M059J (cell line): ENCODE measurements around the gene PITPNC1. TPM values are rescaled to one million over a fixed set of nuclear protein-coding genes. Genes with fewer than 3 reads are reported as not detected.
"Not testable (repeated sequence)": the region's sequence is repeated elsewhere in the genome, so short reads cannot be mapped to it uniquely, and the experiment has no call there.

ENCODE experiments used
- DNase-seq: peaks from one replicate; pipeline ENCODE4 v3.0.0-alpha.2; 2012; ENCODE audit warnings: low read depth
- total RNA-seq: library from RNA; depleted of rRNA; stranded (reverse); fragments of >200 nt; shearing (Covaris generic); gene quantifications from 2 replicates; pipeline ENCODE4 v1.2.3, GENCODE V29; 2014

Gene PITPNC1
- total RNA-seq, 1 experiment from 2014 or later = 4.0 TPM

DNA sequence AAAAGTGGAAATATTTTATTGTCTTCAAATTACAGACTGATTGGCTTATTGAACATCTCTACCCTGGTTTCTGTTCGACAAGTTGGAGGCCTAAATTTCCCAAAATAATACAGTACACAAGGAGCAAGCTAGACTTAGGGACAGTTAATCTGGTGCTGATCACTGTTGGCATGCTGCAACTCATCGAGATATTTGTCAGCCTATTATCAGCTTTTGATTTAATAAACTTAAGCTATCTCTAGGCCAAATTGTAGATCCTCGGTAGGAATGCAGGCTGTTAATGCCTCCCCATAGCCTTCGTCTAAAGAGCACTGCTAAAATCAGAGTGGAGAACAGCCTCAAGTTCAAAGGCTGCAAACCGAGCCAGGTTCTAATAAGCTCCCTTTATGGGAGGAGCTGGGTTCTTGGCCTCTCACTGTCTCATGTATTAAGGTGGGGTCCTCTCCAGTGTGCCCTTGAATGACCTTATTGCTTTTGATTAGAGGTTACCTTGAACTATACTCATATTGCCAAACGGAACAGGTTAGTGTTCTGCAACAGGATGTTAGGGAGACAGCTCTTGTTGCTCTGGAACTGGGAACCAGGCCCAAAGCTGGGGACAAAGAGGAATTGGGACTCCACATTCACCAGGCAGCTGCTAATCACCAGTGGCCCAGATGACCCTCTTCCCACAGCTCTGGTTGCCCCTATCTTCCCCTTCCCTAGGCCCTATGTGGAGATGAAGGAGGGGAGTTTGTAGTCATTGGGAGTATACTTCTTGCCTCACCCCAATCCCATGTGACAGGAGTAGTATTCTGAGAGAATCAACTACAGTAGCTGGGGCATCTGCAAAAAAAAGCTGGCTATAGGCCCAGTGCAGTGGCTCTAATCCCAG is 271.2 kb downstream of the PITPNC1 start:
- no peak for DNase-seq

DNA sequence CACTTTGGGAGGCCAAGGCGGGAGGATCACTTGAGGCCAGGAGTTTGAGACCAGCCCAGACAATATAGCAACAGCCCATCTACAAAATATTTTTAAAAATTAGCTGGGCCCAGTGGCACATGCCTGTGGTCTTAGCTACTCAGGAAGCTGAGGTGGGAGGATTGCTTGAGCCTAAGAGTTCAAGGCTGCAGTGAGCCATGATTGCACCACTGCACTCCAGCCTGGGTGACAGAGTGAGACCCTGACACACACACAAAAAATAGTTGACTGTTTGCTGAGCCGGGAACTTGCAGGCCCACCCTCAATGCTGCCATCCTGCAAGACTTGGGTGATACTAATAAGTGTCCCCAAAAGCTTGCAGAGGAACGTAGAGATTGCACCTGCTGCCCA is 271.8 kb downstream of the PITPNC1 start:
- DNase-seq = not testable (repeated sequence)

DNA sequence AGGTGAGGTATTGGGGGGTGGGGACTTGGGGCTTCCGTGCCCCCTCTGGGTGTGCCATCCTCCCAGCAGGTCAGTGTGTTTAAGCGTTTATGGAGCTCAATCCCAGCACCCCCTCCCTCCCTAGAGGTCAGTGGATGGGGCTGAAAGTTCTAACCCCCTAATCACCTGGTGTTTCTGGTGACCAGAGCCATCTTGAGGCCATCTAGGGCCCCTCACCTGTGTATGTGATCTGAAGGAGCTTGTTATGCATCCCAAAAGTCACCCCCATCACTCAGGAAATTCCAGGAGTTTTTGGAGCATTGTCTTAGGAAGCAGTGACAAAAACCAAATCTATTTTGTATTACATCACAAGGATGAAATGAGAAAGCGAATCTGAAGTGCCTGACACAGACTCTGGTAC is 272.8 kb downstream of the PITPNC1 start:
- DNase-seq = no peak

DNA sequence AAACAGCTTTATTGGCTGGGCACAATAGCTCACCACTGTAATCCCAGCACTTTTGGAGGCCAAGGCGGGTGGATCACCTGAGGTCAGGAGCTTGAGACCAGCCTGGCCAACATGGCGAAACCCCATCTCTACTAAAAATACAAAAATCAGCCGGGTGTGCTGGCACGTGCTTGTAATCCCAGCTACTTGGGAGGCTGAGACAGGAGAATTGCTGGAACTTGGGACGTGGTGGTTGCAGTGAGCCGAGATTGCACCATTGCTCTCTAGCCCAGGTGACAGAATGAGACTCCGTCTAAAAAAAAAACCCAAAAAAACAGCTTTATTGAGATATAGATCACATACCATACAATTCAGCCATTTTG is 274.1 kb downstream of the PITPNC1 start:
- not testable (repeated sequence) for DNase-seq

DNA sequence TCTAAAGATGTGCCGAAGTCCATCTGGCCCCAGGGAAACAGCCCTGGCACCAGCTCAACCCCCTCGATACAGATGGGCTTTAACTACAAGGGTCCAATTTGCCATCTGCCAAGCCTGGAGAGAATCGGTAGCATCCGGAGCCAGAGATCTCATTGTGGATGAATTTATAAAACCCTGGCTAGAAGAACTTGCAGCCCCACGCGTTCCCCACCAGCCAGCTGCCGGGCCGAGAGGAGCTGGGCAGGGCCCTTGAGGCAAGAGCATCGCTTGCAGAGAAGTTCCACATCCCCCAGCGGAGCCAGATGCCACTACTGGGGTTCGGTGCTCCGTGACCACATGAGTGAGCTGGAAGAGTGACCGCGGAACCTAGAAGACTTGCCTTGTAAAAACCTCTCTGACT is 275.4 kb downstream of the PITPNC1 start:
- DNase-seq = no peak

DNA sequence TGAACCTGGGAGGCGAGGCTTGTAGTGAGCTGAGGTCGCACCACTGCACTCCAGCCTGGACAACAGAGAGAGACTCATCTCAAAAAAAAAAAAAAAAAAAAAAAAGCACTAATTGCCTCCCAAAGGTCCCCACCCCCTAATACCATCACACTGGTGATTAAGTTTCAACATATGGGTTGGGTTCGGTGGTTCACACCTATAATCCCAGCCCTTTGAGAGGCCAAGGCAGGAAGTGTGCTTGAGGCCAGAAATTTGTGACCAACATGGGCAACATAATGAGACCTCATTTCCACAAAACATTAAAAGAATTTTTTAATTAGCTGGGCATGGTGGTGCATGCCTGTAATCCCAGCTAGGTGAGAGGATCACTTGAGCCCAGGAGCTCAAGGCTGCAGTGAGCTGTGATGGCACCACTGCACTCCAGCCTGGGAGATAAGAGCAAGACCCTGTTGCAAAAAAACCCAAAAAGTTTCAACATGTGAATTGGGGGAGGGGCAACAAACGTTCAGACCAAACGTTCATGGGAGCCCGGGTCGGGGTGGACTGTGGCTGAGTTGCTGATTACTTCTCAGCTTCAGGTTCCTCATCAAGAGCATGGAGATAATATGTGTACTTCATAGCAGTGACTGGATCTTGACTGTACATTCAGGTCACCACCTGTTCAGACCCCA is 278.5 kb downstream of the PITPNC1 start:
- DNase-seq = no peak

DNA sequence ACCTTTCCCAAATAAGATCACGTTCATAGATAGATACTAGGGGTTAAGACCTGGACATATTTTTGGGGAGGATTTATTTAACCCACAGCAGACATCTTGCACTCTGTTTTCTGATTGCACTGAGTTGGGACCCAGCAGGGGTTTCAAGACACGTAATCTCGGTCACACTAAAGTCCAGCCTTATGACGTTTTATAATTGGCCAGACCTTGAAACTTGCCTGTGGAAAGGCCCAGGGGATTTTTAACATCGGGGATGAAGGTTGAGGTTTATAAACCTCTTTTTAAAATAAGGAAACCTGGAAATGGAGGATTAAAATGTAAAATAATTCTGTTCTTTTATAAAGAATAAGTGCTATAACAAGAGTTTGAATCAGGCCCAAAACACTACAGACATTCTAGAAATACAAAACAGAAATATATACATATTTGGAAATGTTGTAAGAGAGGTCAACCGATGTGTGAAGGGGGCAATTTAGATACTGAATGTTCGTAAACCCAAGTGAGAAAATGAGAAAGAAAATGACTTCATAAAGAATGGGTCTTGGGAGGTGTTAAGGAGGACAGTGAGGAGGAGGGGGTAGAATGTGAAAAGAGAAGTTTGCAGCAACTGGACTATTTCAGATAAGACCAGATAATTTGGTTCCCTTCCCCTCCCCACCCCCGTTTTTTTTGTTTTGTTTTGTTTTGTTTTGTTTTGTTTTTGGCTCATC is 279.6 kb downstream of the PITPNC1 start:
- DNase-seq = no peak

DNA sequence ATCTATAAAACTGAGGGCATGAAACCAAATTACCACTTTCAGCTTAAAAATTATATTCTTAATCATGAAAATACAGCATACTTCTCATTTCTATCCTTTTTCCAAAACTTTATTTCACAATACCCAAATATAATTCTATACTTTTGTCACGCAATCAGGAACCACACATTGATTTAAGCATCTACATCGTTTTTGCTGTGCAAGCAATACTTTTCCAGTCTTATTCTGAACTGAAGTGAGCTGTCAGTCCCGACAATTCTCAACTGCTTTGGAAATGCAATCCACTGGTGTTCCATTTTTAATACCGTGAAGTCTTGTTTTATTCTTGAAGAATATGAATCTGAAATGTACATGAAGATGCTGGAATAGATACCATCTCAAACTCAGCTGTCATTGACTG is 280.5 kb downstream of the PITPNC1 start:
- DNase-seq = no peak

DNA sequence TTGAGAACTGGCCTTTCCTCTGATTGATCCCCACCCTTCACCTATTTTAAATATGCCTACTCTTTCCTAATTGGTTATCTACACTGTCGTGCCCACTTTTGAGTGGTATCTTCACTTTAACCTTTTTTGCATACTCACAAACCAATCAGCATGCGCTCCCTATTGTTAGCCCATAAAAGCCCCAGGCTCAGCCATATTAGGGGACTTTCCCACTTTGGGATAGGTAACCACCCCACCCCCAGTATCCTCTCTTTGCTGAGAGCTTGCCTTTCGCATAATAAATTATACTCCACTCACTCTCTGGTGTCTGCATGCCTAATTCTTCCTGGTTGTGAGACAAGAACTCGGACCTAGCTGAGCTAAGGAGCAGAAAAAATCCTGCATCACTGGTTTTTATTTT is 281.2 kb downstream of the PITPNC1 start:
- DNase-seq = no peak

DNA sequence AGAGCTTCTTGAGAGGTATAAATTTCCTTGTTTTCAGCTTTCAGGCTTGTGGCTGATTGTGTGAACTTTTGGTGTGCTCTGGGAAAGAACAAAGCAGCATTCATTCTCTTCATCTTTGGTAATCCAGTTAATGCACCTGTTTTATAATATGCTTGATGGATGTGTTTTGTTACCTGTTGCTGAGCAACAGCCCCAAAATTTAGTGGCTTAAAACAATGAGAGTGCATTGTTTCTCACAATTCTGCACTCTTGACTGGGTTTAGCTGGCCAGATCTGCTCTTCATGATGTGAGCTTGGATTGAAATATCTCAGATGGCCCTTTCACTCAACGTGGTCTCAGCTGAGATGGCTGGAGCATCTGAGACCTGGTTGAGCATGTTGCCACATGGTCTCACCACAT is 281.9 kb downstream of the PITPNC1 start:
- DNase-seq = no peak

DNA sequence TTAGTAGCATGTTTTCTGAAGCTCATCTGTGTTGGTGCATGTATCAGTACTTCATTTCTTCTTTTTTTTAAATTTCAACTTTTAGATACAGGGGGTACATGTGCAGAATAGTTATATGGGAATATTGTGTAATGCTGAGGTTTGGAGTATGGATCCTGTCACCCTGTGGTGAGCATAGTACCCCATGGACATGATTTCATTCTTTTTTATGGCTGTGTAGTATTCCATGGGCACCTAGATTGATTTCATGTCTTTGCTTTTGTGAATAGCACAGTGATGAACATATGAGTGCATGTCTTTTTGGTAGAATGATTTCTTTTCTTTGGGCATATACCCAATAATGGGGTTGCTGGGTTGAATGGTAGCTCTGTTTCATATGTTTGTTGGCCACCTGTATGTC is 285.6 kb downstream of the PITPNC1 start:
- DNase-seq = no peak

DNA sequence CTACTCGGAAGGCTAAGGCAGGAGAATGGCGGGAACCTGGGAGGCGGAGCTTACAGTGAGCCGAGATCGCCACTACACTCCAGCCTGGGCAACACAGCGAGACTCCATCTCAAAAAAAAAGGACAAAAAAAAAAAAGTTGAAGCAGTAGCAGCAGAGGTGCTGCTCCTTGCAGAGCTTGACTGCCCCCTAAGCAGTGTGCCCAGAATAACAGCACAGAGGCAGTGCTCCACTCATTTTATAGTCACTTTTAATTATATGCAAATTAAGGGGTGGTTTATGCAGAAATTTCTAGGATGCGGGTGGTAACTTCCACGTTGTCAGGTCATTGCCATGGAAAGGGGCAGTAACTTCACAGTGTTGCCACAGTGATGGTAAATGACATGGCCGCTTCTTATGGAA is 286.4 kb downstream of the PITPNC1 start:
- no peak for DNase-seq

DNA sequence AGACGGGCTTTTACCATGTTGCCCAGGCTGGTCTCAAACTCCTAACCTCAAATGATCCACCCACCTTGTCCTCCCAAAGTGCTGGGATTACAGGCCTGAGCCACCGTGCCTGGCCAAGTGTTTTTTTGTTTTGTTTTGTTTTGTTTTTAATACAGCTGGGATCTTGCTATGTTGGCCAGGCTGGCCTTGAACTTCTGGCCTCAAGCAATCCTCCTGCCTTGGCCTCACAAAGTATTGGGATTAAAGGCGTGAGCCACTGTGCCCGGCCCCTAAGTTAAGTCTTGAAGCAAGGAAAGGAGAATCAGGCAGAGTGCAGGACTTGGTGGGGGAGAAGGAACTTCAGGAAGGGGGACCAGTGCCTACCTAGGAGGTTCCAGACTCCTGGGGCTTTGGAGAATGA is 288.9 kb downstream of the PITPNC1 start:
- no peak for DNase-seq

DNA sequence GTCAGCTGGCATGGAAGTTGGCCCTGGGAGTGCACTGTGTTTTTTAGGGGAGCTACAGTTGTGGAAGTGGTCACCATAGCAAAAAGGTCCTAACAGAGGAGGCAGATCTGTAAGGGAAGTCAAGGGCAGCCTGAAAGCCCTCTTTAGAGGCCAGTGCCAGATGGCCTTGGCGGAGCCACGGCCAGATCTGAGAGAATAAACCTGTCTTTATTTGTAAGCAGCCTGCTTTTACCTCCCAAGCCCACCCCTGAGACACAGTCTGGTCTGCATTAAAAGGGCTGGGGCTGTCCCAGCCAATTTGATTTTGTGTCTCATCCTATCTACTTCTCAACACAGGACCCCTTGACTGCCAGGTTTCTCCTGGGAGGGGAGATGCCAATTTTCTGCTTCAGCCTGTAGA is 289.6 kb downstream of the PITPNC1 start:
- DNase-seq = no peak

DNA sequence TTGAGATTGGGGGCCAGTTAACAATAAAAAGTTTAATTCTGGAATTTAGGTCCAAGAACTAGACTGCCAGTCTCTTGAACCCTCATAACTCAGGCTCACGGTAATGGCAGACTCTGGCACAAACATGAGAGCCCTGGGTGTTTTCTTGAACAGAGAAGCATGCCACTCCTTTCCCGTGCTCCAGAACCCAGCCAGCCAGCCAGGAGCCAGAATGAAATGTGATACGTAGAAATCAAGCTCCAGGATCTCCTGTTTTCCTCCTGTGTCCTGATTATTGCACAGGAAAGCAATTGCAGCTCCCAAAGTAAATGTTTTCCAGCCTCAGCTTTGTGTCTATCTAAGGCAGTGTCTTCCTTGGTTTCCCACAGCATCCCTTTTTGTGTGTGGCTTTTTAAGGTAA is 294.4 kb downstream of the PITPNC1 start:
- no peak for DNase-seq

DNA sequence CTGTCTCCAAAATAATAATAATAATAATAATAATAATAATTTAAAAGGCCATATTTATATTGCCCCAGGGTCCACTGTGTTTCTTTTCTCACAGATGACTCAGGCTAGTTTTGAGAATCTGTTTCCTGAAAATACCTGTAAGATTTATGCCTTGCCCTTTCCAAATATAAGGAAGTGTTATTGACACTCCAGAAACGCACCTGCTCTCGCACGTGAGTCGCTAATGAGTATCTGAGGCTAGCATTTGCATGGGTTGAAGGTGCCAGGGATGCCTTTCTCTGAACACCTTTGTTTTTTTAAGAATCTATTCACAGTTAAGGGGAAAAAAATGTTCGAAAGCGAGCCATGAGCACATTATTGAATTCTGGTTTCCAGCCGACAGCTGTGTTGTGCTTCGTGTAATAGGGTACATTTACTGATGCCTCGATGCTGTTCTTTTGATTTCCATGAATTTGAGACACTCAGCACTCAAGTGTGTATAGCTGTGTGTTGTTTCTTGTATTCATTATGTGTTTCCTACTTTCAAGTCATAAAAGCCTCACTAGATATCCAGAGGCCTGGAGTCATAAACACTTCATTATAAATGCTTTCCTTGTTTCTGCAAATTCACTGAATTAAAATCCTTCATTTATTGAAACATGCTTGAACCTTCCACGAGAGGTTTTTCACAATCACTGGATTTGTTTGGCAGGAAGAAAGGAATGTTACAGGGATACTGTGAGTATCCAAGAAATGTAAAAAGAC is 295.7 kb downstream of the PITPNC1 start:
- no peak for DNase-seq

DNA sequence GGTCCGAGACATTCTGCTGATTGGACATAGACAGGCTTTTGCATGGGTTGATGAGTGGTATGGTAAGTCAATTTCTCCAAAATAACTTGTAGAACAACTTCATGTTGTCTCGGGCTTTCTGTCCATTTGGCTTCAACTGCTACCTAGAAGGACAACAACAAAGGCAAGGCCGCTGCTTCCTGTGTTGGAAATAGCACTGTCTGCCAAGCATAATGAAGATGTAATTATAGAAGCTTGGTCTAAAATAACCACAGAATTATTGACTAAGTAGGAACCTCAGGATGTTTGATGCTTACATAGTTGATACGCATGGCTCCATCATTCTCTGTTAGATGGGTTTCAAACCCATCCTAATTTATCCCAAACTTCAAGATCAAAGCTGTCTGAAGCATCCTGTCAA is 298.4 kb downstream of the PITPNC1 start:
- DNase-seq = no peak

DNA sequence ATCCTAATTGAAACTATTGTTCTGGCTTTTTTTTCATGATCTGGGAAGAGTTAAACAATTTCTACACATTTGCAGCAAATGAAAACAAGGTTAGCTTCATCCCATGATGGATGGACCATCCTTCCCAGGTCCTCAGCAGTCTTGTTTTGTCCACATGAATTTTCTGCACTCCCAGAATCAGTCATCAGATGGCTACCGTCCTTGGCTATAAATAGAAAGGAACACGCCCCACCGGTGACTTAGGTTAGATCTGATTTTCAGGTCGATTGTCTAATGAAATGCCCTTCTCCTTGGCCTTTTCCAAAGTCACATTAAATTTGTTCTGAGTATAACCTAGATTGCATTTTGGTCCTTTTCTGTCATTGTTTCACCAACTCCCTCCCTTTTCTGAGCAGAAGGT is 299.2 kb downstream of the PITPNC1 start:
- DNase-seq = no peak

DNA sequence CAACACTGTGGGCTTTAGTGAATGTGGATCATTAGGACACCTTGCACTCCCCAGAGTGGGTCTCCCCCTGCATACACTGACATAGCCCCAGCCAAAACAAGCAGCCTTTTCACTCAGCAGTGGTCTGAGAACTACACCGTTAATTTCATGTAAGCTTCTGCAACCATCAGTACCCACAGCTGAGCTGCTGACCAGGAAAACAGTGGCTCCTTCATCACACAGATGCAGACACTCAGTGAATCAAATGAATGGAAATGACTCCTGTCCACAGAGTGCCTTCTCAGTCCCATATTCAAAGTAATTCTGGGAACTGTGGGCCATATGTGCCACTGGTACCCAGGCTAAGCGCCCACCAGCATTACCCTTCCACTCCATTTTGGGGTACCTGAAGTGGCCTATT is 301.3 kb downstream of the PITPNC1 start:
- no peak for DNase-seq

DNA sequence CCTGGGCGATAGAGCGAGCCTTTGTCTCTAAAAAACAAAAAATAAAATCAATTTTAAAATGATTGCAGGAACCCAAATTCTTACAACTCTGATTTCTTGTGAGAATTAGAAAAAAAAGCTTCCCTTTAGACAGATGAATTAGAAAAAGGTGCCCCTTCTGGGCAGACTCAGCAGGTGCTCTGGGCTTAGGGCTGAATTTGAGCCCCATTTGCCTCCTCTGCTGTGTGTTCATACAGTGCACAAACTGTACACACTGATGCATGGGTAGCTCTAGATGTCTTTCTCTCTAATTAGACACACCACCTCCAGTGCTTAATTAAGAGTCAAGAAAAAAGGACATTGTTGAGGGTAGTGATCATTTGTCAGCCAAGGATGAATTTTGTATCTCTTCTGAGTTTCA is 302.1 kb downstream of the PITPNC1 start:
- DNase-seq = no peak

DNA sequence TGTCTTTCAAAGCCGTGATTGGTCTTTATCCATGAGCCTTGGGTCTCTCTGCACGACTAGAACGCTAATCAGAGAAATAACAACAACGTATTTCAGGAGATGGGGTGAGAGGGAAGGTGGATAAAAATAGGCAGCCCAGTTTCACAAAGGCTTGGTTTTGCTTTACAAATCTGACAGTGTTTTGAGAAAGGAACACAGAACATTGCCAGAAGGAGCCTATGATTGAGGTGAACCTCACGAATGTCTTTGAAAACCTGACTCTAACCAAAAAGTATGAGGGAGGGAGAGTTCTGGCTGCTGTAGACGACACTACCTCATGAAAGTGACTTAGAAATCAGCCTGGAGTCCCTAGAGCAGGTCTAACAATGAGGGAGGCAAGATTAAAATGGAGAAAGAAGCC is 302.6 kb downstream of the PITPNC1 start:
- DNase-seq = no peak
